Psoas muscle (tissue), 8 donors: Measurements from ENCODE around the gene MICALL2. TPM values are rescaled to one million over a fixed set of nuclear protein-coding genes. Genes with fewer than 3 reads are reported as not detected.
A peak's percentile ranks its signal among the peaks of the same experiment; 100 is the strongest.

Experiments
- ATAC-seq, 4 donors: fragments of 200-7000 bp; cut with Tn5 transposase; one replicate each; pipeline ENCODE4 v1.9.1; 2020; ENCODE audit warnings: moderate library complexity in 3 of 4, mild to moderate bottlenecking in 2 of 4
- DNase-seq, 2 donors: peaks; one replicate each; pipeline ENCODE4 v3.0.0-alpha.2; 2020
- H3K27ac ChIP-seq: fragments of 200-600 bp; one replicate; pipeline ENCODE4 v1.8.0; 2022
- H3K27me3 ChIP-seq, 3 donors: fragments of 200-600 bp in 1 of 3; one replicate each; pipeline versions ENCODE4 v1.6.1 to v1.8.0; 2013 to 2022; ENCODE audit warnings: low read length in 2 of 3, mild to moderate bottlenecking in 2 of 3, moderate library complexity in 1 of 3; ENCODE audit not compliant: insufficient read depth in 3 of 3
- H3K36me3 ChIP-seq, 2 donors: fragments of 200-600 bp in 1 of 2; one replicate each; pipeline versions ENCODE4 v1.6.1 to v1.8.0; 2013 to 2022; ENCODE audit warnings: low read depth in 1 of 2, mild to moderate bottlenecking in 1 of 2, moderate library complexity in 1 of 2; ENCODE audit not compliant: insufficient read depth in 1 of 2
- H3K4me1 ChIP-seq: fragments of 200-600 bp; one replicate; pipeline ENCODE4 v1.8.0; 2022
- H3K4me3 ChIP-seq: fragments of 200-600 bp; one replicate; pipeline ENCODE4 v1.8.0; 2022; ENCODE audit warnings: mild to moderate bottlenecking
- H3K9me3 ChIP-seq: fragments of 200-600 bp; one replicate; pipeline ENCODE4 v1.8.0; 2022
- CTCF ChIP-seq: fragments of 200-600 bp; IDR thresholded peaks from one replicate; pipeline ENCODE4 v1.8.0; 2022; ENCODE audit warnings: antibody characterized with exemption
- WGBS, 3 donors: extraction: QIAGEN DNeasy Blood & Tissue Kit; methylation state at CpG; one replicate each; pipeline versions ENCODE4 v1.1.6 to v1.1.7; 2013; 5-methylcytosine and 5-hydroxymethylcytosine counted together
- intact Hi-C, 2 donors: fragments of 100-400 bp; cut with DNase I; formaldehyde crosslinking; loops; one replicate each; pipeline versions ENCODE4 v1.11.0 to v1.14.2; 2022
- polyA plus RNA-seq, 3 donors: library from polyadenylated mRNA; stranded (reverse); fragments of 200-250 nt; gene quantifications; one replicate each; pipeline ENCODE4 v1.2.3, GENCODE V29; 2013
- total RNA-seq, 4 donors: library from RNA; stranded (reverse); fragmentation: NEBNext Ultra II Directional in 2 of 4; extraction: Animal tissue kit (Norgen Biotek cat#: 25700) in 2 of 4; gene quantifications; one replicate each; pipeline versions ENCODE4 v1.2.1 to v1.2.4, GENCODE V29; 2021 to 2023
- donor health status: healthy with polysubstance abuse.
- donor health status: DM: no; HTN: no; CAD: no; lungs with moderate emphysema.
- donor health status: Bipolar disorder and iron deficiency.
- donor health status: healthy.
- donor health status: DM: yes; HTN: yes; CAD: no.
- donor health status: DM: no; HTN: no; CAD: no.
- donor health status: DM: no; HTN: no; CAD: no.
- donor health status: DM: yes; HTN: yes; CAD: no.

The MICALL2 gene
- total and polyA plus RNA-seq, 7 donors = 4.6 to 12.0 (median 5.8) TPM

GRCh38 chr7:1415389-1415990, 43.8 kb downstream of the MICALL2 start:
- ATAC-seq = no peak
- intact Hi-C loops = loop anchor here in 1 of 2 donors (10.0 kb wide), 2 partner anchors 191 to 221 kb away; no protein-coding TSS in a partner anchor
- no peaks in the 10 kb centered on the region for H3K9me3 ChIP-seq
- H3K36me3 ChIP-seq = no peaks in the 10 kb centered on the region
- H3K4me1 ChIP-seq = no peaks in the 10 kb centered on the region
- peaks cover 0 to 30% (median 12%) of the 10 kb centered on the region in 3 donors for H3K27me3 ChIP-seq
- no peak for DNase-seq
- 76 to 90% (median 89%) methylated on average over 2 of the region's 2 CpGs for WGBS, 3 donors
- no peak for TF ChIP-seq CTCF
- no peak overlapping the region for H3K4me3 ChIP-seq
- no peak overlapping the region for H3K27ac ChIP-seq

- intact Hi-C loops = loop anchor here in 1 of 2 donors (10.0 kb wide), 2 partner anchors 189 to 219 kb away; no protein-coding TSS in a partner anchor
- no peaks in the 10 kb centered on the region for H3K9me3 ChIP-seq
- H3K36me3 ChIP-seq = no peaks in the 10 kb centered on the region
- peaks cover 0 to 43% (median 9%) of the 10 kb centered on the region in 3 donors for H3K27me3 ChIP-seq
- no peaks in the 10 kb centered on the region for H3K4me1 ChIP-seq
- H3K27ac ChIP-seq = no peak overlapping the region
- no peak overlapping the region for H3K4me3 ChIP-seq
- TF ChIP-seq CTCF = no peak
- WGBS, 3 donors = 29 to 42% (median 35%) methylated on average over 16 to 21 of the region's 21 CpGs
- ATAC-seq (no peak), DNase-seq (no peak)
These were observed 45.2 kb downstream of the MICALL2 start for GRCh38 chr7:1413936-1414639.

GRCh38 chr7:1412322-1413261, 46.7 kb downstream of the MICALL2 start:
- Histone ChIP-seq H3K36me3 (no peaks in the 10 kb centered on the region), H3K4me1 (no peaks in the 10 kb centered on the region), H3K27ac (no peak overlapping the region), H3K9me3 (no peaks in the 10 kb centered on the region), H3K4me3 (no peak overlapping the region), H3K27me3 (peaks cover 0 to 46% (median 7%) of the 10 kb centered on the region in 3 donors)
- ATAC-seq = peak; percentile 89 to 98 (median 95)
- 11 to 12% (median 12%) methylated on average over 61 to 65 of the region's 65 CpGs for WGBS, 3 donors
- peak; percentile 78 to 89 for DNase-seq
- TF ChIP-seq CTCF = peak; percentile 66
- intact Hi-C loops = loop anchor here in 1 of 2 donors (10.0 kb wide), 2 partner anchors 188 to 218 kb away; no protein-coding TSS in a partner anchor

- no peak for TF ChIP-seq CTCF
- Histone ChIP-seq H3K27ac (no peak overlapping the region), H3K36me3 (no peaks in the 10 kb centered on the region), H3K4me1 (no peaks in the 10 kb centered on the region), H3K9me3 (no peaks in the 10 kb centered on the region), H3K27me3 (peaks cover 0 to 58% (median 8%) of the 10 kb centered on the region in 3 donors), H3K4me3 (no peak overlapping the region)
- intact Hi-C loops = loop anchor here in 1 of 2 donors (10.0 kb wide), 2 partner anchors 187 to 217 kb away; no protein-coding TSS in a partner anchor
- WGBS, 3 donors = 90 to 92% (median 92%) methylated on average over 26 to 28 of the region's 28 CpGs
- ATAC-seq (no peak), DNase-seq (no peak)
These were observed 47.9 kb downstream of the MICALL2 start for GRCh38 chr7:1411414-1411813.
